NCI-H2196 (cell line): ENCODE data around the gene ISX.

ENCODE experiments used
- DNase-seq: peaks from one replicate; lab custom pipeline; 2025; ENCODE audit not compliant: unreplicated experiment; lab: John Stamatoyannopoulos, UW

ISX gene

GRCh38 chr22:35109616-35110015, 43.7 kb downstream of the ISX start:
- DNase-seq: no peak

- no peak for DNase-seq
Measured at GRCh38 chr22:35111244-35111643, 45.3 kb downstream of the ISX start.

GRCh38 chr22:35113341-35113740, 47.4 kb downstream of the ISX start:
- DNase-seq: no peak

- no peak for DNase-seq
Measured at GRCh38 chr22:35114131-35114980, 48.4 kb downstream of the ISX start.

- DNase-seq: no peak
Measured at GRCh38 chr22:35115515-35115914, 49.6 kb downstream of the ISX start.

DNA sequence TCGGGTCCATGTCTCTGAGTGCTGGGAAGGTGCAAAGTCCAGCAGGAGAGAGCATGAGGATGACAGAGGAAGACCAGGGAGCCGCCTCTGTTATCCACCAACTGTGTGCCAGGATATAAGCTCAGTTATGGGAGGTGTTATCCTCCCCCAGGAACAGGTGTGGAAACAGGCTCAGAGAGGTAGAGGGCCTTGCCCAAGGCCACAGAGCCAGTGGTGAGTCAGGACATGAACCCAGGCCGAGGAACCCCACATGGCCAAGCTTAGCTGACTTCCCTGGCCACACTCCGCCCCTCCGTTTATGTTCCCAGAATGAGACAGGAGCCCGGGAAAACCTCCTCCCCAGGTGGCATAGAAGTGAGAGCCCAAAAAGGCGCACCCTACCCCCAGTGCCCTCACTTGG, 50.3 kb downstream of the ISX start:
- DNase-seq: no peak

- no peak for DNase-seq
Measured at GRCh38 chr22:35116817-35117216, 50.9 kb downstream of the ISX start.

DNA sequence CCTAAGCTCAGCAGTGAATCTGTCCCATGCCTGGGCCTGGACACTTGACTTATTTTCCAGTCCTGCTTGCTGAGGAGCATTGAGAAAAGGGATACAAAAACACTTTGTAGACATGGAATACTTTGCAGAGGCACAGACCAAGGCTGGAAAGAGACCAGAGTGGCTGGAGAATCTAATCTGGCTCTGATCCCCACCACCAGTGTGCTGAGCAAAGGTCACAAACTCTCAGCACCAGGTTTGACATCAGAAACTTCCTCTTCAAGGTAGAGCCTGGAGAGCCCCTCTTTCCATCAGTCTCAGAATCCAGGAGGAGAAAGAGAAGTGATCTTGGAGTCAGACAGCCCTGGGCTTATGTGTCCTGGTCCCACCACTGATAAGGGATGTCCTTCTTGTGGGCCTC, 53.5 kb downstream of the ISX start:
- DNase-seq: no peak

- no peak for DNase-seq
Measured at GRCh38 chr22:35124691-35125219, 58.8 kb downstream of the ISX start.

DNA sequence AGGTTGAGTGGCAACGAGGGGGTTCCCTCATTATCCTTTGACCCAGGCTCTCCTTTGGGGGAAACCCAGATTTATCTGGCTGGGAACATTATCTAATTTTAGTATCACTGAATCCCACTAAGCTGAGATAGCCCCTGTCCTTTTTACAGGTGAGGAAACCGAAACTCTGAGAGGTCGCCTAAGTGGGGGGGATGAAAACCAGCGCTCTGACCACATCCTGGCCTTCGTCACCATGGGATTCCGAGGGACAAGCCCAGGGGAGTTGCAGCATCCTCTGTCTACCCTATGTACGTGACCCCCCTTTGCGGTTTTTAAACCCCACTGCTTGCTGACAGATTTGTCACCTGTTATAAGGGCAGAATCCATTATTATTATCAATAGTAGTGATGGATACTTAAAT, 61.0 kb downstream of the ISX start:
- DNase-seq: no peak

- DNase-seq: no peak
Measured at GRCh38 chr22:35128637-35129036, 62.7 kb downstream of the ISX start.

DNA sequence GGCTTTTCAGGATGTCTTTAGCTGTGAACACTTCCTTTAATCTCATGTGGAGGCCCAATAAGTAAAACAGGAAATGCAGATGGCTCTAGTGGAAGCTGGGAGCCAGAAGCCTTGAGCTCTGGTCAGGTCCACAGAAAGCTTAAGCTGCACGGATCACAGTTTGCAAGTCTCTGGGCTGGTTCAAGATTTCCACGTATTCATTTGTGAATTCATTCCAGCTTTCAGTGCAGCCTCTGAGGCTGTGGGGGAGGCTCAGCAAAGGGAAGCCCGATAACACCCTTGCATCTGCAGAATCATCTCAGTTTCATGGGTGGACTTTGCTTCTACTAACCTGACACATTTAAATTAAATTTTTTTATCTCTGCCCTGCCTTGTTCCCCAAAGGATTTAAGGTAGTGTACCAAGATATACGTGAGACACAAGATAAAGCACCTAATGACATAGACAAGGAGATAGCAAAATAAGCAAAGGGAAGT, 65.6 kb downstream of the ISX start:
- DNase-seq: no peak

- no peak for DNase-seq
Measured at GRCh38 chr22:35132568-35132967, 66.6 kb downstream of the ISX start.

DNA sequence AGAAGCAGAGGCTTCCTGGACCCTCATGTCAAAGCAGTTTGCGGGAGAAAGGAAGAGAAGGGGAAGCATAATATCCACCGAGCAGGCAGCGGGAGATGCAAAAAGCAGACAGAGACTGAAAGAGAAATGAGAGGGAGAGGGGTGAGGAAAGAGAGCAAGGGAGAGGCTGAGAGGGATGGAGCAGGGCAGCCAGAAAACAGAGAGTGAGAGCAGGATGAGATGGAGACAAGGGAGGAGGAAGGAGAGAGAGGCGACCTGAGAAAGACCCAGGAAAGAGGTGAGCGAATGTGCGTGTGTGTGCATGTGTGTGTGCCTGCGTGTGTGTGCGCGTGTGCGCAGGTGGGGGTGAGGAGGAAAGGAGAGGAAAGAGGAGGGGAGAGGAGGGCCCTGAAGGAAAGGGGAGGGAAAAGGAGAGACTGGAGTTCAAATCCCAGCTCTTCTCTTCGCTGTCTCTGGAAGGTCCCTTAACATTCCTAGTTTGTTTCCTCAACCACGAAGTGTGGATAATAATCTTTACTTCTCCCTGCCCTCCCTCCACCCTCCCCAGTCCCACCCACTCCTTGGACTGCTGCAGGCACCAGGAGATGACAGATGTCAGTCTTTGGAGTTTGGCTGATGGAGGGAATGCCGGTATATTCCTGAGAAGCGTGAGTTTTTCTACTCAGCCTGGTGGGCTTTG, 67.9 kb downstream of the ISX start:
- DNase-seq: no peak

DNA sequence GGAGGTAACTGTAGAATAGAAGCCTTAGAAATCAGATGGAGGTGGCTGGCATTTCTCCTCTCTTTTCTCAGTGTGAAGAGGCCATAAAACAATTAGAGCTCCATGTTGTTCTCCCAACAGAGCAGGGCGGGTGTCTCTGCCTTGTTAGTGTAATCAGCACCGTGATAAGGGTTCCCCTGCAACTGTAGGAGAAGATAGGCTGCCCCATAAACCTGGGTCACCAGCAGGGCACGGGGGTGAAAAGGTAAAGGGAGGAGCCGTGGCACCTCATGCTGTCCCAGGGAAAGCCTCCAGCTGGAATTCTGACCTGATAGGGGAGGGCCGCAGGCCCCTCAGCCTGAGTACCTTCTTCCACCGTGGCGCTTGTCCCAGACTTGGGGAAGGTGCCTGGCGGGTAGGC, 68.7 kb downstream of the ISX start:
- DNase-seq: no peak

DNA sequence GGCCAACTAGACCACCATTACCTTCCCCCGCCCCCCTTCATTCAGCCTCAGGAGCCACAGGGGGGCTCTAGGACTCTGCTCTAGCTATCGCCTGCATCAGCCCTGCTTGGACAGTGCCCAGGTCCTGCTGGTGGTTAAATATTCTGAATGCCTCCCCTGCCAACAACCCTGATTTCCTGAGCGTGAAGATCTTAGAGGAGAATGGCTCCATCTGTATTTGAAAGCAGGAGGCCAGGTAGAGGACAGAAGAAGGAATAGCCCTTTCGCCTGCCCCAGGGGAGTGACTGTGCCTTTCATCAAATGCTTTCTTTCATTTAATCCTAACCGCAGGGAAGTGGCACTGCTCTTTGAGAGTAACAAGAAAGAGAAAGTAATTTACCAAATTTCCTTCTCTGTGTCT, 69.2 kb downstream of the ISX start:
- DNase-seq: no peak
